Endothelial cell of umbilical vein (primary cell): Measurements from ENCODE around the gene MAEA. TPM values are rescaled to one million over a fixed set of nuclear protein-coding genes. Genes with fewer than 3 reads are reported as not detected.
"Not testable (repeated sequence)": the region's sequence is repeated elsewhere in the genome, so short reads cannot be mapped to it uniquely, and the experiment has no call there.

Source experiments
- BruUV-seq: library from RNA; stranded (reverse); fragments of 400-500 nt; replicated peaks from 2 replicates; lab custom pipeline; 2021; lab: Mats Ljungman, UMichigan
- CTCF ChIA-PET: fragments of 300-600, 350-600 bp; sonication (Branson Sonifier 250); formaldehyde crosslinking; loops from one replicate; lab custom pipeline; 2021; ENCODE audit warnings: antibody characterized with exemption, inconsistent platforms; lab: Charles Lee
- POLR2A ChIA-PET: fragments of 300-600, 350-600 bp; sonication (Branson Sonifier 250); formaldehyde crosslinking; loops from one replicate; lab custom pipeline; 2021; ENCODE audit warnings: antibody characterized with exemption, inconsistent platforms; lab: Charles Lee
- DNase-seq: peaks from one replicate; pipeline ENCODE4 v3.0.0-alpha.2; 2011; ENCODE audit warnings: low read depth, low spot score
- FAIRE-seq: peaks from 2 replicates; lab custom pipeline; 2011; peaks lifted over from hg19 to GRCh38; lab: Jason Lieb, UNC
- H2AFZ ChIP-seq: 2 replicates; pipeline ENCODE4 v1.6.0; 2012; ENCODE audit warnings: low read depth, low read length, control low read depth, inconsistent platforms
- H3K27ac ChIP-seq: 2 replicates; pipeline ENCODE4 v1.5.1; 2011; ENCODE audit warnings: low read depth, mild to moderate bottlenecking, control low read depth, low read length, moderate library complexity; ENCODE audit not compliant: insufficient read depth
- H3K27me3 ChIP-seq, 2 experiments: 2 replicates each; pipeline versions ENCODE4 v1.6.0 to v1.6.1; 2011; ENCODE audit warnings: low read length in 2 of 2, mixed read lengths in 1 of 2; ENCODE audit not compliant: control insufficient read depth in 2 of 2, insufficient read depth in 2 of 2
- H3K36me3 ChIP-seq, 2 experiments: 2 replicates in 1 of 2; 3 replicates in 1 of 2; pipeline ENCODE4 v1.5.1; 2011; ENCODE audit warnings: low read length in 2 of 2, mild to moderate bottlenecking in 1 of 2, moderate library complexity in 1 of 2; ENCODE audit not compliant: control insufficient read depth in 2 of 2, insufficient read depth in 2 of 2; ENCODE audit errors: extremely low read depth in 1 of 2
- H3K4me1 ChIP-seq: 3 replicates; pipeline ENCODE4 v1.5.1; 2011; ENCODE audit warnings: mild to moderate bottlenecking, low read length; ENCODE audit not compliant: control insufficient read depth, insufficient read depth; ENCODE audit errors: extremely low read depth
- H3K4me2 ChIP-seq: 2 replicates; pipeline ENCODE4 v1.6.1; 2011; ENCODE audit warnings: low read length, control low read depth, mixed read lengths; ENCODE audit not compliant: insufficient read depth
- H3K4me3 ChIP-seq, 3 experiments: fragments of 200-600 bp in 1 of 3; sonication (generic), shearing (Covaris generic) in 1 of 3; replicated peaks in 1 of 3; 2 replicates each; pipeline ENCODE4 v1.5.1; 2011 to 2016; ENCODE audit warnings: control low read depth in 3 of 3, low read length in 3 of 3, mild to moderate bottlenecking in 2 of 3, inconsistent platforms in 1 of 3, low read depth in 1 of 3, moderate library complexity in 1 of 3; ENCODE audit not compliant: insufficient read depth in 1 of 3
- H3K79me2 ChIP-seq: 2 replicates; pipeline ENCODE4 v1.6.0; 2012; ENCODE audit warnings: low read length, inconsistent platforms; ENCODE audit not compliant: control insufficient read depth, insufficient read depth
- H3K9ac ChIP-seq: replicated peaks from 2 replicates; pipeline ENCODE3; 2011; ENCODE audit warnings: low read length, control low read depth; ENCODE audit not compliant: insufficient read depth; ENCODE audit errors: extremely low read depth
- H3K9me1 ChIP-seq: replicated peaks from 3 replicates; pipeline ENCODE4 v1.6.0; 2011; ENCODE audit warnings: mild to moderate bottlenecking, low read length; ENCODE audit not compliant: control insufficient read depth, insufficient read depth; ENCODE audit errors: extremely low read depth
- H3K9me3 ChIP-seq: replicated peaks from 2 replicates; pipeline ENCODE4 v1.5.1; 2012; ENCODE audit warnings: low read length, inconsistent platforms; ENCODE audit not compliant: control insufficient read depth, insufficient read depth
- H4K20me1 ChIP-seq: replicated peaks from 2 replicates; pipeline ENCODE3; 2011; ENCODE audit warnings: mild to moderate bottlenecking, low read length; ENCODE audit not compliant: control insufficient read depth, insufficient read depth; ENCODE audit errors: extremely low read depth
- CTCF ChIP-seq, 2 donors: IDR thresholded peaks; 1 replicate in 1 of 2; 2 replicates in 1 of 2; pipeline ENCODE4 v1.5.1; 2011; ENCODE audit warnings: low read length in 2 of 2, mild to moderate bottlenecking in 2 of 2, moderate library complexity in 2 of 2, control low read depth in 1 of 2, inconsistent platforms in 1 of 2, low read depth in 1 of 2; ENCODE audit not compliant: insufficient read depth in 1 of 2; ENCODE audit errors: extremely low read depth in 1 of 2
- EZH2 ChIP-seq: IDR thresholded peaks from 2 replicates; pipeline ENCODE4 v1.6.1; 2012; ENCODE audit warnings: borderline replicate concordance, low read depth, mild to moderate bottlenecking, moderate library complexity, low read length, inconsistent platforms; ENCODE audit not compliant: severe bottlenecking
- FOS ChIP-seq: IDR thresholded peaks from 2 replicates; pipeline ENCODE4 v1.6.1; 2011; ENCODE audit warnings: mild to moderate bottlenecking, low read length, moderate library complexity, borderline replicate concordance; ENCODE audit not compliant: insufficient read depth
- GATA2 ChIP-seq: IDR thresholded peaks from 2 replicates; pipeline ENCODE4 v1.7.0; 2011; ENCODE audit warnings: low read depth, mild to moderate bottlenecking, moderate library complexity, mixed read lengths, low read length; ENCODE audit not compliant: insufficient read length, insufficient read depth
- JUN ChIP-seq: IDR thresholded peaks from 2 replicates; pipeline ENCODE4 v1.6.1; 2011; ENCODE audit warnings: borderline replicate concordance, low read depth; ENCODE audit not compliant: insufficient read length, insufficient read depth
- MAX ChIP-seq: IDR thresholded peaks from 2 replicates; pipeline ENCODE4 v1.6.1; 2011; ENCODE audit not compliant: insufficient read depth, insufficient read length
- MYC ChIP-seq: IDR thresholded peaks from one replicate; pipeline ENCODE4 v1.6.1; 2011; ENCODE audit warnings: mild to moderate bottlenecking, low read depth, low read length
- POLR2A ChIP-seq: IDR thresholded peaks from 2 replicates; pipeline ENCODE4 v1.6.1; 2012; ENCODE audit warnings: low read depth, mild to moderate bottlenecking, control low read depth, low read length
- POLR2AphosphoS5 ChIP-seq: IDR thresholded peaks from 2 replicates; pipeline ENCODE4 v1.6.1; 2012; ENCODE audit warnings: low read depth, mild to moderate bottlenecking, control low read depth, low read length, moderate library complexity; ENCODE audit not compliant: insufficient read depth
- dilution Hi-C: fragments of 300-500 bp; cut with MboI; formaldehyde crosslinking; loops from one replicate; pipeline ENCODE4 v1.15.0; 2019; ENCODE audit warnings: low sequenced_read_pairs; ENCODE audit not compliant: extremely low pct_ligation_motif_present
- intact Hi-C: fragments of 100-400 bp; cut with micrococcal nuclease; formaldehyde crosslinking; loops from one replicate; pipeline ENCODE4 v1.10.0; 2022
- polyA plus RNA-seq, 4 experiments: library from polyadenylated mRNA; depleted of rRNA in 3 of 4; stranded (reverse) in 3 of 4; unstranded in 1 of 4; fragments of >200 nt; gene quantifications; 2 replicates each; pipeline versions ENCODE4 v1.2.1 to v1.2.3, GENCODE V29; 2011 to 2012; ENCODE audit warnings: missing spikeins in 1 of 4
- total RNA-seq: library from RNA; stranded (reverse); gene quantifications from 2 replicates; pipeline ENCODE4 v1.2.3, GENCODE V29; 2021

Gene MAEA
- total and polyA plus RNA-seq, 2 donors (not counting 3 experiments of a cell fraction or from before 2014, with no cell fraction given): 66.0 to 108 TPM

GRCh38 chr4:1323635-1324442 is 34.1 kb downstream of the MAEA start:
- peaks cover under 1% of the 10 kb centered on the region for H3K4me1 ChIP-seq
- dilution Hi-C loops: no loop called here
- no TSS peak for BruUV-seq
- FAIRE-seq (no peak), DNase-seq (no peak)
- no peak overlapping the region for H3K9ac ChIP-seq
- H3K36me3 ChIP-seq: peaks cover 6 to 36% of the 10 kb centered on the region in 2 experiments
- no peaks in the 10 kb centered on the region for H4K20me1 ChIP-seq
- H3K9me1 ChIP-seq: no peaks in the 10 kb centered on the region
- H3K79me2 ChIP-seq: no peaks in the 10 kb centered on the region
- H2AFZ ChIP-seq: no peak overlapping the region
- H3K27ac ChIP-seq: no peak overlapping the region
- no peak overlapping the region for H3K4me3 ChIP-seq
- H3K9me3 ChIP-seq: no peaks in the 10 kb centered on the region
- POLR2A ChIA-PET: no interaction called here
- intact Hi-C loops: no loop called here
- TF ChIP-seq FOS: no peak
- no peak for TF ChIP-seq GATA2
- TF ChIP-seq MYC: no peak
- TF ChIP-seq POLR2AphosphoS5: no peak
- no peak for TF ChIP-seq MAX
- no peak for TF ChIP-seq POLR2A
- no peak for TF ChIP-seq JUN
- no peak for TF ChIP-seq CTCF (IDR thresholded peaks at IDR 0.05; ENCODE audit: extremely low read depth in 1 of 2, insufficient read depth in 1 of 2, low read depth in 1 of 2, low read length in 2 of 2)
- no peak for TF ChIP-seq EZH2
- no peaks in the 10 kb centered on the region for H3K27me3 ChIP-seq
- H3K4me2 ChIP-seq: no peak overlapping the region
- CTCF ChIA-PET: no interaction called here

DNA sequence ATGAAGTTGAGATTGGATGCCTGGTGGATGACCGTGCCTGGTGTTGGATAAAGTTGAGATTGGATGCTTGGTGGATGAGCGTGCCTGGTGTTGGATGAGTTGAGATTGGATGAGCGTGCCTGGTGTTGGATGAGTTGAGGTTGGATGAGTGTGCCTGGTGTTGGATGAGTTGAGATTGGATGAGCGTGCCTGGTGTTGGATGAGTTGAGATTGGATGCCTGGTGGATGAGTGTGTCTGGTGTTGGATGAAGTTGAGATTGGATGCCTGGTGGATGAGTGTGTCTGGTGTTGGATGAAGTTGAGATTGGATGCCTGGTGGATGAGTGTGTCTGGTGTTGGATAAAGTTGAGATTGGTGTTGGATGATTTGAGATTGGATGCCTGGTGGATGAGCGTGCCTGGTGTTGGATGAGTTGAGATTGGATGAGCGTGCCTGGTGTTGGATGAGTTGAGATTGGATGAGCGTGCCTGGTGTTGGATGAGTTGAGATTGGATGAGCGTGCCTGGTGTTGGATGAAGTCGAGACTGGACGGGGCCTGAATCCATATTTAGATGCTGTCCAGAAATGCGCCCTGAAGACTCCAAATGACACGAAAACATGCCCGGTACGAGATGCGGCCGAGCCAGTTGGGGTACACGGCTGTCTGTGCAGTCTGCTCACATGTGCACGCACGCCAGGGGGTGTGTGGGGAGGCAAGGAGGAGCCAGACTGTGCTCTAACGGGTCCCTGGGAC is 34.9 kb downstream of the MAEA start:
- POLR2A ChIA-PET, H3K79me2 ChIP-seq, H3K27ac ChIP-seq, H3K4me1 ChIP-seq, H3K9me3 ChIP-seq, H3K4me3 ChIP-seq, H4K20me1 ChIP-seq, H3K9me1 ChIP-seq, CTCF ChIA-PET, BruUV-seq, intact Hi-C loops, DNase-seq, H3K27me3 ChIP-seq, FAIRE-seq, H3K4me2 ChIP-seq, H2AFZ ChIP-seq, dilution Hi-C loops, H3K9ac ChIP-seq: not testable (repeated sequence)
- H3K36me3 ChIP-seq: peaks cover 6 to 36% of the 10 kb centered on the region in 2 experiments
